ENCODE measurements around the gene SRGAP3. TPM values are rescaled to one million over a fixed set of nuclear protein-coding genes. Genes with fewer than 3 reads are reported as not detected.

Gene SRGAP3
- total RNA-seq, 4 donors from 2014 or later, result 7.5 to 33.8 (median 16.0) TPM

- no peaks in the 10 kb centered on the region for H3K36me3 ChIP-seq
- H3K27ac ChIP-seq, result no peak overlapping the region
- no peaks in the 10 kb centered on the region for H3K9me3 ChIP-seq
- TF ChIP-seq EP300 (IDR thresholded peaks at IDR 0.05; ENCODE audit: low read depth) (no peak), CTCF (IDR thresholded peaks at IDR 0.05) (no peak), POLR2A (IDR thresholded peaks at IDR 0.05) (no peak), POLR2AphosphoS5 (IDR thresholded peaks at IDR 0.05) (no peak)
- intact Hi-C loops (cut with DNase I; ENCODE audit: low total_unique reads), result loop anchor here (2.0 kb wide), 1 partner anchor 41 kb away; no protein-coding TSS in a partner anchor
- peaks cover 0 to 4% (median 4%) of the 10 kb centered on the region in 4 donors for H3K4me1 ChIP-seq
- no peak overlapping the region for H3K4me3 ChIP-seq
- 77 to 88% methylated on average over 3 to 4 of the region's 4 CpGs for WGBS, 2 donors (ENCODE audit: low coverage in 1 of 2)
- DNase-seq, result no peak
- H3K27me3 ChIP-seq, result no peaks in the 10 kb centered on the region
- in situ Hi-C loops (cut with MboI; ENCODE audit: low pct_ligation_motif_present in 1 of 4, low pct_unique_long_range_greater_than_20kb in 1 of 4, low sequenced_read_pairs in 3 of 4), result no loop called here
Observed at GRCh38 chr3:9123840-9124239, 125.6 kb downstream of the SRGAP3 start.

GRCh38 chr3:9122732-9123364 lies 126.6 kb downstream of the SRGAP3 start:
- 33 to 66% methylated on average over 5 to 7 of the region's 7 CpGs for WGBS, 2 donors (ENCODE audit: low coverage in 1 of 2)
- peak; percentile 78 for DNase-seq
- Histone ChIP-seq H3K36me3 (no peaks in the 10 kb centered on the region), H3K9me3 (no peaks in the 10 kb centered on the region), H3K4me1 (peaks cover 0 to 4% (median 4%) of the 10 kb centered on the region in 4 donors), H3K27ac (peak overlapping the region in 3 of 4 donors; percentile 29 to 51 (median 50)), H3K4me3 (no peak overlapping the region), H3K27me3 (no peaks in the 10 kb centered on the region)
- in situ Hi-C loops (cut with MboI; ENCODE audit: low pct_ligation_motif_present in 1 of 4, low pct_unique_long_range_greater_than_20kb in 1 of 4, low sequenced_read_pairs in 3 of 4) (no loop called here), intact Hi-C loops (cut with DNase I; ENCODE audit: low total_unique reads) (loop anchor here (2.0 kb wide), 1 partner anchor 40 kb away; no protein-coding TSS in a partner anchor)
- TF ChIP-seq POLR2AphosphoS5 (IDR thresholded peaks at IDR 0.05) (peak in 1 of 3 donors; percentile 14), EP300 (IDR thresholded peaks at IDR 0.05; ENCODE audit: low read depth) (no peak)

GRCh38 chr3:9121366-9122001 lies 128.0 kb downstream of the SRGAP3 start:
- WGBS, 2 donors (ENCODE audit: low coverage in 1 of 2), result 80% methylated on average over 11 of the region's 11 CpGs; no CpG with 5 or more reads in 1 of the 2 donors
- intact Hi-C loops (cut with DNase I; ENCODE audit: low total_unique reads), result loop anchor here (2.0 kb wide), 1 partner anchor 39 kb away; no protein-coding TSS in a partner anchor

GRCh38 chr3:9119331-9119730 lies 130.1 kb downstream of the SRGAP3 start:
- no peak for TF ChIP-seq EP300 (IDR thresholded peaks at IDR 0.05; ENCODE audit: low read depth)
- no peak for TF ChIP-seq CTCF (IDR thresholded peaks at IDR 0.05)
- no peak for TF ChIP-seq POLR2AphosphoS5 (IDR thresholded peaks at IDR 0.05)
- TF ChIP-seq POLR2A (IDR thresholded peaks at IDR 0.05), result no peak
- intact Hi-C loops (cut with DNase I; ENCODE audit: low total_unique reads) (no loop called here), in situ Hi-C loops (cut with MboI; ENCODE audit: low pct_ligation_motif_present in 1 of 4, low pct_unique_long_range_greater_than_20kb in 1 of 4, low sequenced_read_pairs in 3 of 4) (no loop called here)
- no peak for DNase-seq
- Histone ChIP-seq H3K4me1 (peaks cover 0 to 4% (median 4%) of the 10 kb centered on the region in 4 donors), H3K36me3 (no peaks in the 10 kb centered on the region), H3K27me3 (no peaks in the 10 kb centered on the region), H3K27ac (no peak overlapping the region), H3K9me3 (no peaks in the 10 kb centered on the region), H3K4me3 (no peak overlapping the region)
- WGBS, 2 donors (ENCODE audit: low coverage in 1 of 2), result 79 to 95% methylated on average over 4 of the region's 4 CpGs

More at GRCh38 chr3:9121366-9122001, 128.0 kb downstream of the SRGAP3 start:
- Histone ChIP-seq H3K4me1 (peaks cover 0 to 4% (median 4%) of the 10 kb centered on the region in 4 donors), H3K36me3 (no peaks in the 10 kb centered on the region), H3K27ac (no peak overlapping the region), H3K9me3 (no peaks in the 10 kb centered on the region), H3K27me3 (no peaks in the 10 kb centered on the region), H3K4me3 (no peak overlapping the region)
- TF ChIP-seq EP300 (IDR thresholded peaks at IDR 0.05; ENCODE audit: low read depth), result no peak
- no peak for TF ChIP-seq CTCF (IDR thresholded peaks at IDR 0.05)
- TF ChIP-seq POLR2AphosphoS5 (IDR thresholded peaks at IDR 0.05), result no peak
- no peak for TF ChIP-seq POLR2A (IDR thresholded peaks at IDR 0.05)
- in situ Hi-C loops (cut with MboI; ENCODE audit: low pct_ligation_motif_present in 1 of 4, low pct_unique_long_range_greater_than_20kb in 1 of 4, low sequenced_read_pairs in 3 of 4), result no loop called here
- no peak for DNase-seq
